Suprapubic skin (tissue), 4 donors: Measurements from ENCODE around the gene ESF1. TPM values are rescaled to one million over a fixed set of nuclear protein-coding genes. Genes with fewer than 3 reads are reported as not detected.

Experiments
- DNase-seq, 2 donors: peaks; one replicate each; pipeline ENCODE4 v3.0.0-alpha.2; 2019; ENCODE audit warnings: low spot score in 2 of 2
- H3K27ac ChIP-seq: fragments of 200-600 bp; sonication (generic); one replicate; pipeline ENCODE4 v1.5.1; 2019
- H3K27me3 ChIP-seq: fragments of 200-600 bp; sonication (generic); one replicate; pipeline ENCODE4 v1.5.1; 2019
- H3K36me3 ChIP-seq: fragments of 200-600 bp; sonication (generic); one replicate; pipeline ENCODE4 v1.5.1; 2019
- H3K4me1 ChIP-seq: fragments of 200-600 bp; sonication (generic); one replicate; pipeline ENCODE4 v1.5.1; 2019
- H3K4me3 ChIP-seq: fragments of 200-600 bp; sonication (generic); one replicate; pipeline ENCODE4 v1.5.1; 2019; ENCODE audit warnings: mild to moderate bottlenecking
- H3K9me3 ChIP-seq: fragments of 200-600 bp; sonication (generic); one replicate; pipeline ENCODE4 v1.5.1; 2019
- CTCF ChIP-seq, 2 donors: fragments of 200-600 bp in 1 of 2; fragments of 450-650 bp in 1 of 2; sonication (generic) in 1 of 2; IDR thresholded peaks; one replicate each; pipeline ENCODE4 v1.5.1; 2016 to 2019; ENCODE audit warnings: antibody characterized with exemption in 2 of 2, mild to moderate bottlenecking in 1 of 2, moderate library complexity in 1 of 2
- EP300 ChIP-seq: sonication (generic); formaldehyde crosslinking; IDR thresholded peaks from one replicate; pipeline ENCODE4 v1.6.1; 2017; ENCODE audit warnings: antibody characterized with exemption
- POLR2A ChIP-seq, 2 donors: fragments of 450-650 bp; IDR thresholded peaks; one replicate each; pipeline ENCODE4 v1.6.1; 2017; ENCODE audit warnings: antibody characterized with exemption in 2 of 2, mild to moderate bottlenecking in 2 of 2, moderate library complexity in 2 of 2
- POLR2AphosphoS5 ChIP-seq, 3 donors: sonication (generic); formaldehyde crosslinking; IDR thresholded peaks; one replicate each; pipeline ENCODE4 v1.6.1; 2017; ENCODE audit warnings: antibody characterized with exemption in 3 of 3
- WGBS: methylation state at CpG from one replicate; pipeline ENCODE4 v1.1.5; 2018; 5-methylcytosine and 5-hydroxymethylcytosine counted together
- total RNA-seq, 4 donors: library from RNA; depleted of rRNA; stranded (reverse); fragments of >200 nt; gene quantifications; one replicate each; pipeline ENCODE4 v1.1.0, GENCODE V29; 2016

The ESF1 gene
- total RNA-seq, 4 donors from 2014 or later: 9.0 to 20.4 (median 10.9) TPM

GRCh38 chr20:13701486-13701885 is 83.2 kb downstream of the ESF1 start:
- H3K36me3 ChIP-seq: no peaks in the 10 kb centered on the region

GRCh38 chr20:13700761-13701160 is 84.0 kb downstream of the ESF1 start:
- no peak for TF ChIP-seq POLR2A (IDR thresholded peaks at IDR 0.05)
- TF ChIP-seq POLR2AphosphoS5 (IDR thresholded peaks at IDR 0.05): no peak
- no peak for TF ChIP-seq EP300
- TF ChIP-seq CTCF (IDR thresholded peaks at IDR 0.05): no peak
- H3K4me1 ChIP-seq: no peaks in the 10 kb centered on the region
- H3K27ac ChIP-seq: no peak overlapping the region
- no peaks in the 10 kb centered on the region for H3K9me3 ChIP-seq
- H3K4me3 ChIP-seq: no peak overlapping the region
- H3K27me3 ChIP-seq: no peaks in the 10 kb centered on the region
- no peak for DNase-seq
- H3K36me3 ChIP-seq: no peaks in the 10 kb centered on the region

More at GRCh38 chr20:13701486-13701885, 83.2 kb downstream of the ESF1 start:
- no peaks in the 10 kb centered on the region for H3K27me3 ChIP-seq
- no peak overlapping the region for H3K4me3 ChIP-seq
- DNase-seq: no peak
- H3K9me3 ChIP-seq: no peaks in the 10 kb centered on the region
- H3K27ac ChIP-seq: no peak overlapping the region
- TF ChIP-seq POLR2AphosphoS5 (IDR thresholded peaks at IDR 0.05) (no peak), CTCF (IDR thresholded peaks at IDR 0.05) (no peak), POLR2A (IDR thresholded peaks at IDR 0.05) (no peak), EP300 (no peak)
- H3K4me1 ChIP-seq: no peaks in the 10 kb centered on the region

GRCh38 chr20:13694420-13695150 is 90.1 kb downstream of the ESF1 start:
- Histone ChIP-seq H3K4me1 (no peaks in the 10 kb centered on the region), H3K9me3 (no peaks in the 10 kb centered on the region), H3K4me3 (no peak overlapping the region), H3K27me3 (no peaks in the 10 kb centered on the region), H3K27ac (no peak overlapping the region), H3K36me3 (no peaks in the 10 kb centered on the region)
- TF ChIP-seq POLR2AphosphoS5 (IDR thresholded peaks at IDR 0.05) (no peak), EP300 (no peak)
- 83% methylated on average over 8 of the region's 8 CpGs for WGBS
- DNase-seq: no peak

- Histone ChIP-seq H3K4me1 (no peaks in the 10 kb centered on the region), H3K9me3 (no peaks in the 10 kb centered on the region), H3K27me3 (no peaks in the 10 kb centered on the region), H3K36me3 (no peaks in the 10 kb centered on the region), H3K27ac (no peak overlapping the region), H3K4me3 (no peak overlapping the region)
- WGBS: 92% methylated on average over 11 of the region's 11 CpGs
- no peak for DNase-seq
- TF ChIP-seq POLR2AphosphoS5 (IDR thresholded peaks at IDR 0.05): no peak
- TF ChIP-seq POLR2A (IDR thresholded peaks at IDR 0.05): no peak
- TF ChIP-seq EP300: no peak
- TF ChIP-seq CTCF (IDR thresholded peaks at IDR 0.05): no peak
Measured at GRCh38 chr20:13692802-13693736, 91.7 kb downstream of the ESF1 start.

GRCh38 chr20:13690943-13691342 is 93.8 kb downstream of the ESF1 start:
- TF ChIP-seq EP300: no peak
- TF ChIP-seq POLR2AphosphoS5 (IDR thresholded peaks at IDR 0.05): no peak
- TF ChIP-seq CTCF (IDR thresholded peaks at IDR 0.05): no peak
- no peak for TF ChIP-seq POLR2A (IDR thresholded peaks at IDR 0.05)
- 57% methylated on average over 1 of the region's 1 CpG for WGBS

More at GRCh38 chr20:13690943-13691342, 93.8 kb downstream of the ESF1 start:
- H3K36me3 ChIP-seq: no peaks in the 10 kb centered on the region
- DNase-seq: no peak
- no peaks in the 10 kb centered on the region for H3K9me3 ChIP-seq
- H3K4me1 ChIP-seq: no peaks in the 10 kb centered on the region
- H3K27ac ChIP-seq: no peak overlapping the region
- no peak overlapping the region for H3K4me3 ChIP-seq
- no peaks in the 10 kb centered on the region for H3K27me3 ChIP-seq
